T-helper 1 cell treated with Interleukin-12 subunit alpha and Interleukin-12 subunit beta and Interleukin-4 antibody, amounts not matched to agents 30 μg/mL and 1 μg/mL, for 36 hours (primary cell): ENCODE results near the gene WDR26.
A peak's percentile ranks its signal among the peaks of the same experiment; 100 is the strongest.
"Not testable (repeated sequence)": the region's sequence is repeated elsewhere in the genome, so short reads cannot be mapped to it uniquely, and the experiment has no call there.

Experiments
- H3K27ac Mint-ChIP-seq: one replicate; pipeline ENCODE4 v1.8.0; 2021; ENCODE audit warnings: mild to moderate bottlenecking, mixed read lengths
- H3K27me3 Mint-ChIP-seq: one replicate; pipeline ENCODE4 v1.8.0; 2021; ENCODE audit warnings: low read depth, mixed read lengths
- H3K36me3 Mint-ChIP-seq: one replicate; pipeline ENCODE4 v1.8.0; 2021; ENCODE audit warnings: low read depth, mixed read lengths
- H3K4me1 Mint-ChIP-seq: one replicate; pipeline ENCODE4 v1.8.0; 2021; ENCODE audit warnings: low read depth, mixed read lengths
- H3K4me3 Mint-ChIP-seq: one replicate; pipeline ENCODE4 v1.8.0; 2021; ENCODE audit warnings: mild to moderate bottlenecking, moderate library complexity, mixed read lengths
- H3K9me3 Mint-ChIP-seq: one replicate; pipeline ENCODE4 v1.8.0; 2021; ENCODE audit warnings: mixed read lengths

WDR26 gene

DNA sequence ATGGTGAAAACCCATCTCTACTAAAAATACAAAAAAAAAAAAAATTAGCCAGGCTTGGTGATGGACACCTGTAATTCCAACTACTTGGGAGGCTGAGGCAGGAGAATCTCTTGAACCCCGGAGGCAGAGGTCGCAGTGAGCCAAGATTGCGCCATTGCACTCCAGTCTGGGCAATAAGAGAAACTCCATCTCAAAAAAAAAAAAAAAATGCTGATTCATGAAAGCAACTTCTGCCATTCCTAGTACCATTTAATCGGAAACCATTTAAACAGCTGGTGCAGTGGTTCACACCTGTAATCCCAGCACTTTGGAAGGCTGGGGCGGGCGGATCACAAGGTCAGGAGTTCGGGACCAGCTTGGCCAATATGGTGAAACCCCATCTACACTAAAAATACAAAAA, 5.9 kb downstream of the WDR26 start:
- not testable (repeated sequence) for H3K27me3 Mint-ChIP-seq, H3K4me3 Mint-ChIP-seq, H3K9me3 Mint-ChIP-seq, H3K27ac Mint-ChIP-seq
- Mint-ChIP-seq H3K4me1 (peaks cover 46% of the 10 kb centered on the region), H3K36me3 (peaks cover 52% of the 10 kb centered on the region)

GRCh38 chr1:224427346-224427745, 7.3 kb downstream of the WDR26 start:
- Mint-ChIP-seq H3K4me1 (peaks cover 37% of the 10 kb centered on the region), H3K4me3 (no peak overlapping the region), H3K36me3 (peaks cover 52% of the 10 kb centered on the region), H3K27me3 (no peaks in the 10 kb centered on the region), H3K9me3 (no peaks in the 10 kb centered on the region), H3K27ac (peak overlapping the region; percentile 52)

DNA sequence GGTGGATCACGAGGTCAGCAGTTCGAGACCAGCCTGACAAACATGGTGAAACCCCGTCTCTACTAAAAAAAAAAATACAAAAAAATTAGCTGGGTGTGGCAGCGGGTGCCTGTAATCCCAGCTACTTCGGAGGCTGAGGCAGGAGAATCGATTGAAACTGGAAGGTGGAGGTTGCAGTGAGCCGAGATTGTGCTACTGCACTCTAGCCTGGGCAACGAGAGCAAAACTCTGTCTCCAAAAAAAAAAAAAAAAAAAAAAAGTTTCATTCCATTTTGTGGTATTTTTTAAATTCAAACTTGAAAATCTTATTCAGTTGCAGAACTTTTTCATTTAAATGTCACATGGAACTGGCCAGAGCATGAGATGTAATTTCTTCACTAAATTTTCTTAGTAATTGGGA, 7.7 kb downstream of the WDR26 start:
- H3K27ac Mint-ChIP-seq, result not testable (repeated sequence)

GRCh38 chr1:224425279-224425884, 9.2 kb downstream of the WDR26 start:
- Mint-ChIP-seq H3K36me3 (peaks cover 53% of the 10 kb centered on the region), H3K27ac (no peak overlapping the region), H3K27me3 (no peaks in the 10 kb centered on the region), H3K4me1 (peaks cover 25% of the 10 kb centered on the region), H3K9me3 (no peaks in the 10 kb centered on the region), H3K4me3 (no peak overlapping the region)

More for the DNA sequence above, 7.7 kb downstream of the WDR26 start:
- not testable (repeated sequence) for H3K9me3 Mint-ChIP-seq, H3K27me3 Mint-ChIP-seq, H3K4me3 Mint-ChIP-seq
- H3K4me1 Mint-ChIP-seq, result peaks cover 34% of the 10 kb centered on the region
- H3K36me3 Mint-ChIP-seq, result peaks cover 54% of the 10 kb centered on the region

GRCh38 chr1:224420106-224420505, 14.5 kb downstream of the WDR26 start:
- Mint-ChIP-seq H3K9me3 (no peaks in the 10 kb centered on the region), H3K27ac (no peak overlapping the region), H3K27me3 (no peaks in the 10 kb centered on the region), H3K4me3 (no peak overlapping the region), H3K36me3 (peaks cover 52% of the 10 kb centered on the region), H3K4me1 (peaks cover 6% of the 10 kb centered on the region)

DNA sequence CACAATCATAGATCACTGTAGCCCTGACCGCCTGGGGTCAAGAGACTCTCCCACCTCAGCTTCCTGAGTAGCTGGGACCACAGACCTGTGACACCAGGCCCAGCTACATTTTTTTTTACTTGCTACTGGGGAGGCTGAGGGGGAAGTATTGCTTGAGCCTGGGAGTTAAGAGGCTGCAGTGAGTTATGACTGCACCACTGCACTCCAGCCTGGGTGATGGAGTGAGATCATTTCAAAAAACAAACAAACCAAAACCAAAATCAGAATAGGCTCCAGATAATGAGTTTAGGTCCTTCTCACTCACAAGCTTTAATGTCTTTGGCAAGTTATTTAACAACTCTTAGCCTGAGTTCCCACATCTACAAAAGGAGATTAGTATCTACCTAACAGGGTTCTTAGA, 22.8 kb downstream of the WDR26 start:
- no peak overlapping the region for H3K4me3 Mint-ChIP-seq
- H3K27me3 Mint-ChIP-seq, result no peaks in the 10 kb centered on the region
- H3K4me1 Mint-ChIP-seq, result peaks cover 9% of the 10 kb centered on the region
- no peak overlapping the region for H3K27ac Mint-ChIP-seq
- H3K9me3 Mint-ChIP-seq, result no peaks in the 10 kb centered on the region
- H3K36me3 Mint-ChIP-seq, result peaks cover 35% of the 10 kb centered on the region

- Mint-ChIP-seq H3K27ac (no peak overlapping the region), H3K4me1 (peaks cover 18% of the 10 kb centered on the region), H3K4me3 (no peak overlapping the region), H3K27me3 (no peaks in the 10 kb centered on the region), H3K36me3 (peaks cover 40% of the 10 kb centered on the region), H3K9me3 (no peaks in the 10 kb centered on the region)
Observed at GRCh38 chr1:224408294-224408590, 26.4 kb downstream of the WDR26 start.

GRCh38 chr1:224407571-224408293, 26.9 kb downstream of the WDR26 start:
- Mint-ChIP-seq H3K27ac (no peak overlapping the region), H3K27me3 (no peaks in the 10 kb centered on the region), H3K4me1 (peaks cover 18% of the 10 kb centered on the region), H3K4me3 (no peak overlapping the region), H3K9me3 (no peaks in the 10 kb centered on the region), H3K36me3 (peaks cover 36% of the 10 kb centered on the region)

- no peaks in the 10 kb centered on the region for H3K9me3 Mint-ChIP-seq
- H3K4me3 Mint-ChIP-seq, result no peak overlapping the region
- no peaks in the 10 kb centered on the region for H3K27me3 Mint-ChIP-seq
- H3K27ac Mint-ChIP-seq, result no peak overlapping the region
- peaks cover 32% of the 10 kb centered on the region for H3K36me3 Mint-ChIP-seq
- H3K4me1 Mint-ChIP-seq, result peaks cover 18% of the 10 kb centered on the region
Observed at GRCh38 chr1:224406216-224406615, 28.4 kb downstream of the WDR26 start.

- H3K4me1 Mint-ChIP-seq, result peaks cover 22% of the 10 kb centered on the region
- no peak overlapping the region for H3K27ac Mint-ChIP-seq
Observed at GRCh38 chr1:224405604-224405970, 29.0 kb downstream of the WDR26 start.

GRCh38 chr1:224404916-224405603, 29.5 kb downstream of the WDR26 start:
- Mint-ChIP-seq H3K9me3 (no peaks in the 10 kb centered on the region), H3K36me3 (peaks cover 37% of the 10 kb centered on the region), H3K27me3 (no peaks in the 10 kb centered on the region), H3K27ac (no peak overlapping the region), H3K4me1 (peaks cover 22% of the 10 kb centered on the region), H3K4me3 (no peak overlapping the region)

More at GRCh38 chr1:224405604-224405970, 29.0 kb downstream of the WDR26 start:
- peaks cover 37% of the 10 kb centered on the region for H3K36me3 Mint-ChIP-seq
- H3K9me3 Mint-ChIP-seq, result no peaks in the 10 kb centered on the region
- no peak overlapping the region for H3K4me3 Mint-ChIP-seq
- H3K27me3 Mint-ChIP-seq, result no peaks in the 10 kb centered on the region

GRCh38 chr1:224402472-224403036, 32.0 kb downstream of the WDR26 start:
- Mint-ChIP-seq H3K4me1 (peaks cover 21% of the 10 kb centered on the region), H3K9me3 (no peaks in the 10 kb centered on the region), H3K27ac (no peak overlapping the region), H3K27me3 (no peaks in the 10 kb centered on the region), H3K4me3 (no peak overlapping the region), H3K36me3 (peaks cover 49% of the 10 kb centered on the region)

- Mint-ChIP-seq H3K27ac (no peak overlapping the region), H3K4me3 (no peak overlapping the region), H3K27me3 (no peaks in the 10 kb centered on the region), H3K4me1 (peaks cover 16% of the 10 kb centered on the region), H3K9me3 (no peaks in the 10 kb centered on the region), H3K36me3 (peaks cover 54% of the 10 kb centered on the region)
Observed at GRCh38 chr1:224399887-224400286, 34.7 kb downstream of the WDR26 start.

DNA sequence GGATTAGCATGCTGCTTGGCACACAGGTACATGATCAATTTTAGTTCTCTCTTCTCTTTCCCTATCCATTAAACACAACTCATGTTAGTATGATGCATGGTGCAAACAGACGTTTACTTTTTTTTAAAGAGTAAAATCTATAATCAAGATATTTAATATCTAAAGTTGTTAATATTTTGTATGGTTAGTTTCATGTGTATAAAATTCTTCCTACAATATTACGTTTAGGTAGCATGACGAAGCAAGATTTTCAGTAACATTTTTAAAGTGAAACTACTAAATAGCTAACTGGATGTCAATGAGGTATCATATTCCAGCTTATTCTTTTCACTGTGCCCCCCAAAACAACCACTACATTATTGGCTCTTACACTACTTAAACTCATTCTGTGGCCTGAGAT, 41.3 kb downstream of the WDR26 start:
- peaks cover 11% of the 10 kb centered on the region for H3K4me1 Mint-ChIP-seq
- no peak overlapping the region for H3K27ac Mint-ChIP-seq
- no peak overlapping the region for H3K4me3 Mint-ChIP-seq
- H3K36me3 Mint-ChIP-seq, result peaks cover 58% of the 10 kb centered on the region
- H3K27me3 Mint-ChIP-seq, result no peaks in the 10 kb centered on the region
- no peaks in the 10 kb centered on the region for H3K9me3 Mint-ChIP-seq
